Panc1 (cell line): ENCODE results near the gene PHF8. TPM values are rescaled to one million over a fixed set of nuclear protein-coding genes. Genes with fewer than 3 reads are reported as not detected.

Source experiments
- ATAC-seq: fragments of 200-7000 bp; cut with Tn5 transposase; 2 replicates; pipeline ENCODE4 v1.9.1; 2020; ENCODE audit warnings: mild to moderate bottlenecking, moderate library complexity
- BruUV-seq: library from RNA; stranded (reverse); fragments of 400-500 nt; replicated peaks from 2 replicates; lab custom pipeline; 2021; lab: Mats Ljungman, UMichigan
- CTCF ChIA-PET: fragments of 300-600 bp; sonication (Branson Sonifier 250); formaldehyde crosslinking; loops from one replicate; lab custom pipeline; 2022; ENCODE audit warnings: antibody characterized with exemption; lab: Charles Lee
- POLR2A ChIA-PET: fragments of 300-600 bp; sonication (Branson Sonifier 250); formaldehyde crosslinking; loops from one replicate; lab custom pipeline; 2022; ENCODE audit warnings: antibody characterized with exemption; lab: Charles Lee
- DNase-seq: peaks from one replicate; pipeline ENCODE4 v3.0.0-alpha.2; 2010; ENCODE audit warnings: low read depth, low spot score
- H3K27ac ChIP-seq: 2 replicates; pipeline ENCODE4 v1.5.1; 2011; ENCODE audit warnings: mild to moderate bottlenecking, low read length, inconsistent platforms
- H3K27me3 ChIP-seq: fragments of 200-500 bp; sonication (Bioruptor generic); 2 replicates; pipeline ENCODE4 v1.6.0; 2014; ENCODE audit warnings: low read length, inconsistent platforms; ENCODE audit not compliant: control insufficient read depth, insufficient read depth
- H3K36me3 ChIP-seq: fragments of 200-500 bp; sonication (Bioruptor generic); 2 replicates; pipeline ENCODE4 v1.5.1; 2014; ENCODE audit warnings: inconsistent platforms, mild to moderate bottlenecking, low read length, moderate library complexity; ENCODE audit not compliant: control insufficient read depth, insufficient read depth
- H3K4me1 ChIP-seq: 2 replicates; pipeline ENCODE4 v1.5.1; 2011; ENCODE audit warnings: inconsistent platforms, mild to moderate bottlenecking, low read length, moderate library complexity; ENCODE audit not compliant: control insufficient read depth, insufficient read depth
- H3K4me3 ChIP-seq, 2 experiments: 2 replicates each; pipeline ENCODE4 v1.5.1; 2011 to 2012; ENCODE audit warnings: low read depth in 2 of 2, low read length in 2 of 2, mild to moderate bottlenecking in 2 of 2, inconsistent platforms in 1 of 2, moderate library complexity in 1 of 2
- H3K9me3 ChIP-seq: fragments of 200-500 bp; sonication (Bioruptor generic); 2 replicates; pipeline ENCODE4 v1.5.1; 2014; ENCODE audit warnings: low read depth, mild to moderate bottlenecking, inconsistent platforms, low read length, moderate library complexity; ENCODE audit not compliant: control insufficient read depth, insufficient read depth
- POLR2AphosphoS5 ChIP-seq: IDR thresholded peaks from 2 replicates; pipeline ENCODE4 v1.6.1; 2012; ENCODE audit warnings: mild to moderate bottlenecking, low read depth, low read length, moderate library complexity
- SIN3A ChIP-seq: IDR thresholded peaks from 2 replicates; pipeline ENCODE4 v1.6.1; 2012; ENCODE audit warnings: low read depth, mild to moderate bottlenecking, low read length, moderate library complexity, borderline replicate concordance; ENCODE audit not compliant: insufficient read depth
- TCF7L2 ChIP-seq: IDR thresholded peaks from 2 replicates; pipeline ENCODE4 v1.6.1; 2011; ENCODE audit warnings: mild to moderate bottlenecking, low read depth, low read length, inconsistent platforms
- in situ Hi-C: cut with HindIII; loops from 2 replicates; pipeline ENCODE4 v1.10.0; 2016; ENCODE audit warnings: low sequenced_read_pairs, low pct_unique_long_range_greater_than_20kb
- intact Hi-C: fragments of 100-400 bp; cut with micrococcal nuclease; formaldehyde crosslinking; loops from one replicate; pipeline ENCODE4 v1.10.0; 2022; ENCODE audit not compliant: unreplicated experiment
- total RNA-seq: library from RNA; stranded (reverse); gene quantifications from one replicate; pipeline ENCODE4 v1.2.1, GENCODE V29; 2021; ENCODE audit not compliant: unreplicated experiment
- TF ChIP-seq, protein P1 (sequence below): fragments of 450-650 bp; IDR thresholded peaks from 2 replicates; pipeline ENCODE4 v1.5.1; 2017; ENCODE audit warnings: mild to moderate bottlenecking
- TF ChIP-seq, protein P2 (sequence below), 2 experiments: IDR thresholded peaks; 2 replicates each; pipeline ENCODE4 v1.6.1; 2011 to 2012; ENCODE audit warnings: low read depth in 2 of 2, control low read depth in 1 of 2, low read length in 1 of 2, mild to moderate bottlenecking in 1 of 2, moderate library complexity in 1 of 2; ENCODE audit not compliant: insufficient read depth in 1 of 2

Gene PHF8
- total RNA-seq, 1 experiment from 2014 or later: 27.5 TPM

- no TSS peak for BruUV-seq
- ChIA-PET POLR2A (no interaction called here), CTCF (no interaction called here)
- Histone ChIP-seq H3K4me1 (no peaks in the 10 kb centered on the region), H3K4me3 (no peak overlapping the region), H3K9me3 (no peaks in the 10 kb centered on the region), H3K27ac (no peak overlapping the region), H3K36me3 (no peaks in the 10 kb centered on the region; the same call in 1 of the 2 replicates), H3K27me3 (no peaks in the 10 kb centered on the region)
- ATAC-seq (no peak), DNase-seq (no peak)
- no peak for TF ChIP-seq POLR2AphosphoS5
- TF ChIP-seq, protein P1, sequence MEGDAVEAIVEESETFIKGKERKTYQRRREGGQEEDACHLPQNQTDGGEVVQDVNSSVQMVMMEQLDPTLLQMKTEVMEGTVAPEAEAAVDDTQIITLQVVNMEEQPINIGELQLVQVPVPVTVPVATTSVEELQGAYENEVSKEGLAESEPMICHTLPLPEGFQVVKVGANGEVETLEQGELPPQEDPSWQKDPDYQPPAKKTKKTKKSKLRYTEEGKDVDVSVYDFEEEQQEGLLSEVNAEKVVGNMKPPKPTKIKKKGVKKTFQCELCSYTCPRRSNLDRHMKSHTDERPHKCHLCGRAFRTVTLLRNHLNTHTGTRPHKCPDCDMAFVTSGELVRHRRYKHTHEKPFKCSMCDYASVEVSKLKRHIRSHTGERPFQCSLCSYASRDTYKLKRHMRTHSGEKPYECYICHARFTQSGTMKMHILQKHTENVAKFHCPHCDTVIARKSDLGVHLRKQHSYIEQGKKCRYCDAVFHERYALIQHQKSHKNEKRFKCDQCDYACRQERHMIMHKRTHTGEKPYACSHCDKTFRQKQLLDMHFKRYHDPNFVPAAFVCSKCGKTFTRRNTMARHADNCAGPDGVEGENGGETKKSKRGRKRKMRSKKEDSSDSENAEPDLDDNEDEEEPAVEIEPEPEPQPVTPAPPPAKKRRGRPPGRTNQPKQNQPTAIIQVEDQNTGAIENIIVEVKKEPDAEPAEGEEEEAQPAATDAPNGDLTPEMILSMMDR: no peak
- no peak for TF ChIP-seq SIN3A
- in situ Hi-C loops: no loop called here
- intact Hi-C loops: no loop called here
Measured at GRCh38 chrX:53984895-53985294, 59.4 kb downstream of the PHF8 start.

GRCh38 chrX:53974529-53974928 lies 69.7 kb downstream of the PHF8 start:
- H3K36me3 ChIP-seq: no peaks in the 10 kb centered on the region
- CTCF ChIA-PET: no interaction called here
- no peak for ATAC-seq
- in situ Hi-C loops: no loop called here
- no peaks in the 10 kb centered on the region for H3K27me3 ChIP-seq
- intact Hi-C loops: no loop called here
- no peak overlapping the region for H3K27ac ChIP-seq
- H3K4me1 ChIP-seq: no peaks in the 10 kb centered on the region
- BruUV-seq: no TSS peak
- no peaks in the 10 kb centered on the region for H3K9me3 ChIP-seq
- POLR2A ChIA-PET: no interaction called here
- H3K4me3 ChIP-seq: no peak overlapping the region
- DNase-seq: no peak
- TF ChIP-seq SIN3A (no peak), TCF7L2 (no peak), POLR2AphosphoS5 (no peak)
- TF ChIP-seq, protein P1: no peak
- TF ChIP-seq, protein P2, sequence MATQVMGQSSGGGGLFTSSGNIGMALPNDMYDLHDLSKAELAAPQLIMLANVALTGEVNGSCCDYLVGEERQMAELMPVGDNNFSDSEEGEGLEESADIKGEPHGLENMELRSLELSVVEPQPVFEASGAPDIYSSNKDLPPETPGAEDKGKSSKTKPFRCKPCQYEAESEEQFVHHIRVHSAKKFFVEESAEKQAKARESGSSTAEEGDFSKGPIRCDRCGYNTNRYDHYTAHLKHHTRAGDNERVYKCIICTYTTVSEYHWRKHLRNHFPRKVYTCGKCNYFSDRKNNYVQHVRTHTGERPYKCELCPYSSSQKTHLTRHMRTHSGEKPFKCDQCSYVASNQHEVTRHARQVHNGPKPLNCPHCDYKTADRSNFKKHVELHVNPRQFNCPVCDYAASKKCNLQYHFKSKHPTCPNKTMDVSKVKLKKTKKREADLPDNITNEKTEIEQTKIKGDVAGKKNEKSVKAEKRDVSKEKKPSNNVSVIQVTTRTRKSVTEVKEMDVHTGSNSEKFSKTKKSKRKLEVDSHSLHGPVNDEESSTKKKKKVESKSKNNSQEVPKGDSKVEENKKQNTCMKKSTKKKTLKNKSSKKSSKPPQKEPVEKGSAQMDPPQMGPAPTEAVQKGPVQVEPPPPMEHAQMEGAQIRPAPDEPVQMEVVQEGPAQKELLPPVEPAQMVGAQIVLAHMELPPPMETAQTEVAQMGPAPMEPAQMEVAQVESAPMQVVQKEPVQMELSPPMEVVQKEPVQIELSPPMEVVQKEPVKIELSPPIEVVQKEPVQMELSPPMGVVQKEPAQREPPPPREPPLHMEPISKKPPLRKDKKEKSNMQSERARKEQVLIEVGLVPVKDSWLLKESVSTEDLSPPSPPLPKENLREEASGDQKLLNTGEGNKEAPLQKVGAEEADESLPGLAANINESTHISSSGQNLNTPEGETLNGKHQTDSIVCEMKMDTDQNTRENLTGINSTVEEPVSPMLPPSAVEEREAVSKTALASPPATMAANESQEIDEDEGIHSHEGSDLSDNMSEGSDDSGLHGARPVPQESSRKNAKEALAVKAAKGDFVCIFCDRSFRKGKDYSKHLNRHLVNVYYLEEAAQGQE (IDR thresholded peaks at IDR 0.05; ENCODE audit: insufficient read depth in 1 of 2, low read depth in 2 of 2, low read length in 1 of 2): no peak
